K562 (cell line): ENCODE data around the gene KIAA0513. TPM values are rescaled to one million over a fixed set of nuclear protein-coding genes. Genes with fewer than 3 reads are reported as not detected.
A peak's percentile ranks its signal among the peaks of the same experiment; 100 is the strongest.

Source experiments
- ARHGAP35 ChIP-seq: fragments of 450-650 bp; IDR thresholded peaks from 2 replicates; pipeline ENCODE4 v1.6.1; 2018; ENCODE audit not compliant: partially characterized antibody
- CBX3 ChIP-seq, 2 experiments: IDR thresholded peaks; 1 replicate in 1 of 2; 2 replicates in 1 of 2; pipeline ENCODE4 v1.6.1; 2012; ENCODE audit warnings: inconsistent platforms in 2 of 2, low read length in 2 of 2, borderline replicate concordance in 1 of 2, control low read depth in 1 of 2
- CBX8 ChIP-seq: fragments of 200-600 bp; sonication (generic); IDR thresholded peaks from 2 replicates; pipeline ENCODE4 v1.6.1; 2012; ENCODE audit warnings: borderline replicate concordance, mixed run types, low read depth, mild to moderate bottlenecking, moderate library complexity, mixed read lengths, low read length, control low read depth, inconsistent platforms; ENCODE audit not compliant: poor library complexity, severe bottlenecking; ENCODE audit errors: extremely low read depth
- CREBBP ChIP-seq: IDR thresholded peaks from one replicate; pipeline ENCODE4 v1.6.1; 2012; ENCODE audit warnings: low read depth, mild to moderate bottlenecking, control low read depth, inconsistent platforms, low read length
- DMBX1 ChIP-seq: fragments of 250-450 bp; sonication (Bioruptor Pico); IDR thresholded peaks from 2 replicates; pipeline ENCODE4 v1.8.0; 2022; ENCODE audit warnings: inconsistent platforms, mild to moderate bottlenecking, moderate library complexity, borderline replicate concordance
- FOXA3 ChIP-seq, 2 experiments: fragments of 450-650 bp in 1 of 2; sonication (generic) in 1 of 2; formaldehyde crosslinking; IDR thresholded peaks in 1 of 2; conservative IDR thresholded peaks in 1 of 2; 2 replicates each; pipeline versions ENCODE4 v1.4.0 to v1.8.0; 2020 to 2022; ENCODE audit warnings: mild to moderate bottlenecking in 2 of 2, missing genetic modification reagents in 1 of 2
- FOXM1 ChIP-seq, 2 experiments: fragments of 450-650 bp in 1 of 2; sonication (generic) in 1 of 2; formaldehyde crosslinking in 1 of 2; IDR thresholded peaks; 2 replicates each; pipeline versions ENCODE4 v1.6.1 to v1.9.0; 2017 to 2022; ENCODE audit warnings: low read depth in 2 of 2, mild to moderate bottlenecking in 2 of 2, missing genetic modification reagents in 1 of 2, moderate library complexity in 1 of 2
- KAT7 ChIP-seq: sonication (generic); formaldehyde crosslinking; IDR thresholded peaks from 2 replicates; pipeline ENCODE4 v1.8.0; 2022; ENCODE audit warnings: missing genetic modification reagents, mild to moderate bottlenecking, borderline replicate concordance
- KDM4B ChIP-seq, 2 experiments: fragments of 450-650 bp in 1 of 2; sonication (generic) in 1 of 2; IDR thresholded peaks; 2 replicates each; pipeline ENCODE4 v1.6.1; 2016 to 2017; ENCODE audit warnings: borderline replicate concordance in 2 of 2, antibody characterized with exemption in 1 of 2, low read depth in 1 of 2, mild to moderate bottlenecking in 1 of 2
- NFIX ChIP-seq: fragments of 250-450 bp; sonication (Bioruptor Pico); IDR thresholded peaks from 2 replicates; pipeline ENCODE4 v1.4.0; 2020; ENCODE audit warnings: low read depth, mild to moderate bottlenecking, moderate library complexity
- NR3C1 ChIP-seq: sonication (generic); formaldehyde crosslinking; IDR thresholded peaks from 2 replicates; pipeline ENCODE4 v1.8.1; 2022; ENCODE audit warnings: missing genetic modification reagents
- POU5F1 ChIP-seq: fragments of 150-350 bp; IDR thresholded peaks from 2 replicates; pipeline ENCODE4 v1.6.1; 2014; ENCODE audit warnings: borderline replicate concordance, low read length, low read depth, mild to moderate bottlenecking; ENCODE audit not compliant: partially characterized antibody
- TCF3 ChIP-seq: sonication (generic); formaldehyde crosslinking; IDR thresholded peaks from 2 replicates; pipeline ENCODE4 v1.4.0; 2020; ENCODE audit warnings: mild to moderate bottlenecking, missing genetic modification reagents
- THRAP3 ChIP-seq: fragments of 450-650 bp; IDR thresholded peaks from 2 replicates; pipeline ENCODE4 v1.6.1; 2016; ENCODE audit warnings: mild to moderate bottlenecking, inconsistent platforms, borderline replicate concordance
- YY1 ChIP-seq, 3 experiments: IDR thresholded peaks; 2 replicates each; pipeline ENCODE4 v1.6.1; 2011; ENCODE audit warnings: low read length in 2 of 3, mild to moderate bottlenecking in 2 of 3, moderate library complexity in 2 of 3, borderline replicate concordance in 1 of 3, control low read depth in 1 of 3, low read depth in 1 of 3; ENCODE audit not compliant: insufficient read depth in 3 of 3, insufficient replicate concordance in 2 of 3, control insufficient read depth in 1 of 3, insufficient read length in 1 of 3; ENCODE audit errors: extremely low read depth in 1 of 3
- ZC3H4 ChIP-seq: sonication (generic); formaldehyde crosslinking; IDR thresholded peaks from 2 replicates; pipeline ENCODE4 v1.9.0; 2021; ENCODE audit warnings: missing genetic modification reagents, borderline replicate concordance
- ZMIZ1 ChIP-seq, 2 experiments: fragments of 150-350 bp in 1 of 2; IDR thresholded peaks; 2 replicates each; pipeline ENCODE4 v1.6.1; 2012 to 2016; ENCODE audit warnings: low read depth in 2 of 2, low read length in 2 of 2, mild to moderate bottlenecking in 1 of 2, moderate library complexity in 1 of 2
- polyA plus RNA-seq, 8 experiments: library from polyadenylated mRNA; depleted of rRNA in 4 of 8; stranded (reverse) in 5 of 8; unstranded in 3 of 8; fragments of >200 nt; fragmentation: Nextera tagmentation in 2 of 8; fragmentation: Illumina TruSeq in 1 of 8; extraction: Ambion mirVana in 2 of 8; extraction: Trizol in 1 of 8; gene quantifications; 2 replicates each; pipeline versions ENCODE4 v1.2.1 to v1.2.3, GENCODE V29; 2011 to 2014; ENCODE audit warnings: inconsistent platforms in 1 of 8, missing spikeins in 1 of 8
- total RNA-seq, 7 experiments: library from RNA; depleted of rRNA in 6 of 7; stranded (reverse); fragments of >200 nt in 6 of 7; fragmentation: Illumina TruSeq in 2 of 7; extraction: Trizol in 2 of 7; gene quantifications; 2 replicates each; pipeline versions ENCODE4 v1.2.1 to v1.2.3, GENCODE V29; 2011 to 2021; ENCODE audit warnings: low replicate concordance in 1 of 7
- TF ChIP-seq, protein P1 (sequence below), 2 experiments: IDR thresholded peaks; 2 replicates each; pipeline ENCODE4 v1.6.1; 2012; ENCODE audit warnings: improper control_type of control experiment in 2 of 2, low read depth in 2 of 2, low read length in 2 of 2, borderline replicate concordance in 1 of 2
- TF ChIP-seq, protein P2 (sequence below): fragments of 450-650 bp; formaldehyde crosslinking; IDR thresholded peaks from 2 replicates; pipeline ENCODE4 v1.4.0; 2022; ENCODE audit warnings: missing genetic modification characterization

Gene KIAA0513
- total and polyA plus RNA-seq, 9 of the 15 experiments (the other 6 are each of a cell fraction or from before 2014, with no cell fraction given), result 0.18 to 13.7 (median 10.2) TPM

GRCh38 chr16:85011846-85012284, 15.7 kb upstream of the KIAA0513 start (continued):
- TF ChIP-seq KDM4B (IDR thresholded peaks at IDR 0.05; ENCODE audit: borderline replicate concordance in 2 of 2, low read depth in 1 of 2) (no peak), TCF3 (CRISPR knock-in tag) (peak; percentile 5; the same call in 1 of the 2 replicates), ARHGAP35 (no peak), YY1 (IDR thresholded peaks at IDR 0.05; ENCODE audit: borderline replicate concordance in 1 of 3, control insufficient read depth in 1 of 3, extremely low read depth in 1 of 3, insufficient read depth in 3 of 3, insufficient read length in 1 of 3, insufficient replicate concordance in 2 of 3, low read depth in 1 of 3, low read length in 2 of 3) (peak in 1 of 3 experiments; percentile 2), THRAP3 (no peak), FOXA3 (CRISPR knock-in tag; conservative IDR thresholded peaks at IDR 0.05 in 1 of 2, IDR thresholded peaks at IDR 0.05 in 1 of 2) (no peak), ZC3H4 (no peak), ZMIZ1 (IDR thresholded peaks at IDR 0.05; ENCODE audit: low read depth in 2 of 2, low read length in 2 of 2) (no peak), NR3C1 (CRISPR knock-in tag) (no peak), POU5F1 (no peak), FOXM1 (IDR thresholded peaks at IDR 0.05; ENCODE audit: low read depth) (no peak), FOXM1 (CRISPR knock-in tag; IDR thresholded peaks at IDR 0.05; ENCODE audit: low read depth) (no peak), KAT7 (0 out of 2 replicates have a peak, but pooled peaks have one; percentile 61), CBX8 (no peak), NFIX (CRISPR knock-in tag) (no peak), CBX3 (IDR thresholded peaks at IDR 0.05; ENCODE audit: borderline replicate concordance in 1 of 2, low read length in 2 of 2) (no peak), DMBX1 (CRISPR knock-in tag) (no peak), CREBBP (no peak)
- TF ChIP-seq, protein P1, sequence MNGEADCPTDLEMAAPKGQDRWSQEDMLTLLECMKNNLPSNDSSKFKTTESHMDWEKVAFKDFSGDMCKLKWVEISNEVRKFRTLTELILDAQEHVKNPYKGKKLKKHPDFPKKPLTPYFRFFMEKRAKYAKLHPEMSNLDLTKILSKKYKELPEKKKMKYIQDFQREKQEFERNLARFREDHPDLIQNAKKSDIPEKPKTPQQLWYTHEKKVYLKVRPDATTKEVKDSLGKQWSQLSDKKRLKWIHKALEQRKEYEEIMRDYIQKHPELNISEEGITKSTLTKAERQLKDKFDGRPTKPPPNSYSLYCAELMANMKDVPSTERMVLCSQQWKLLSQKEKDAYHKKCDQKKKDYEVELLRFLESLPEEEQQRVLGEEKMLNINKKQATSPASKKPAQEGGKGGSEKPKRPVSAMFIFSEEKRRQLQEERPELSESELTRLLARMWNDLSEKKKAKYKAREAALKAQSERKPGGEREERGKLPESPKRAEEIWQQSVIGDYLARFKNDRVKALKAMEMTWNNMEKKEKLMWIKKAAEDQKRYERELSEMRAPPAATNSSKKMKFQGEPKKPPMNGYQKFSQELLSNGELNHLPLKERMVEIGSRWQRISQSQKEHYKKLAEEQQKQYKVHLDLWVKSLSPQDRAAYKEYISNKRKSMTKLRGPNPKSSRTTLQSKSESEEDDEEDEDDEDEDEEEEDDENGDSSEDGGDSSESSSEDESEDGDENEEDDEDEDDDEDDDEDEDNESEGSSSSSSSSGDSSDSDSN (IDR thresholded peaks at IDR 0.05; ENCODE audit: borderline replicate concordance in 1 of 2, low read depth in 2 of 2, low read length in 2 of 2), result no peak
- TF ChIP-seq, protein P2, sequence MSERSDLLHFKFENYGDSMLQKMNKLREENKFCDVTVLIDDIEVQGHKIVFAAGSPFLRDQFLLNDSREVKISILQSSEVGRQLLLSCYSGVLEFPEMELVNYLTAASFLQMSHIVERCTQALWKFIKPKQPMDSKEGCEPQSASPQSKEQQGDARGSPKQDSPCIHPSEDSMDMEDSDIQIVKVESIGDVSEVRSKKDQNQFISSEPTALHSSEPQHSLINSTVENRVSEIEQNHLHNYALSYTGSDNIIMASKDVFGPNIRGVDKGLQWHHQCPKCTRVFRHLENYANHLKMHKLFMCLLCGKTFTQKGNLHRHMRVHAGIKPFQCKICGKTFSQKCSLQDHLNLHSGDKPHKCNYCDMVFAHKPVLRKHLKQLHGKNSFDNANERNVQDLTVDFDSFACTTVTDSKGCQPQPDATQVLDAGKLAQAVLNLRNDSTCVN, result no peak
